Measurements from ENCODE around the gene MCC.

DNA sequence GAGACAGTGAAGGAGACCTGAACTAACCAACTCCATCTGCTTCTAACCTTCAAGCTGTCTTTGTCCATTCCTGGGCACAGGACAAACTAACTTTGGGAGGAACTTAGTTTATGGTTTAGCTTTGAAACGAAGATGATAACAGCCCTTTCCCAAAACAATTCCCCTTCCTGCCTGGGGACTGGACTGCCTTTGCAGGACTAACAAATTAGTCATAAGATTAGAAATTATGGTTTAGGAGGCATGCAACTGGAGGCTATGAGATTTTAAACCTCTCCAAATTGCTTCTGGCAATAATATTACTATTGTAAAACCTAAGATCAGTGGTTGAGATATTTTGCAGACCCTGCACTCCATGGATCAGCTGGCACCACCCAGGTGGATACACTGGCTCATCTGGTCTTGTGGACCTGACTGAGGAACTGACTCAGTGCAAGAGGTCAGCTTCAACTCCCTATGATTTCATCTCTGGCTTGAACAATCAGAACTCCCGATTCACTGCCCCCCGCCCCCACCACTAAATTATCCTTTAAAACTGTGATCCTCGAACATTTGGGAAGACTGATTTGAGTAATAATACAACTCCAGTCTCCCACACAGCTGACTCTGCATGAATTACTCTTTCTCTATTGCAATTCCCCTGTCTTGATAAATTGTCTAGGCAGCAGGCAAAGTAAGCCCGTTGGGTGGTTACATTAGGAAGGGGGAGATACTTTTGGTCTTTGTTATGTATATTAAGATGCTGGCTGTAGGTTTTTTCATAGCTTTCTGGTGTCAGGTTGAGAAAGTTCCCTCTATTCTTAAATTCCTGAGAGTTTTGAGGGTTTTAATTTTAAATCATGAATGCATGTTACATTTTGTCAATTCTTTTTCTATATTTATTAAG, 266.7 kb downstream of the MCC start:
- TF ChIP-seq, protein P1, sequence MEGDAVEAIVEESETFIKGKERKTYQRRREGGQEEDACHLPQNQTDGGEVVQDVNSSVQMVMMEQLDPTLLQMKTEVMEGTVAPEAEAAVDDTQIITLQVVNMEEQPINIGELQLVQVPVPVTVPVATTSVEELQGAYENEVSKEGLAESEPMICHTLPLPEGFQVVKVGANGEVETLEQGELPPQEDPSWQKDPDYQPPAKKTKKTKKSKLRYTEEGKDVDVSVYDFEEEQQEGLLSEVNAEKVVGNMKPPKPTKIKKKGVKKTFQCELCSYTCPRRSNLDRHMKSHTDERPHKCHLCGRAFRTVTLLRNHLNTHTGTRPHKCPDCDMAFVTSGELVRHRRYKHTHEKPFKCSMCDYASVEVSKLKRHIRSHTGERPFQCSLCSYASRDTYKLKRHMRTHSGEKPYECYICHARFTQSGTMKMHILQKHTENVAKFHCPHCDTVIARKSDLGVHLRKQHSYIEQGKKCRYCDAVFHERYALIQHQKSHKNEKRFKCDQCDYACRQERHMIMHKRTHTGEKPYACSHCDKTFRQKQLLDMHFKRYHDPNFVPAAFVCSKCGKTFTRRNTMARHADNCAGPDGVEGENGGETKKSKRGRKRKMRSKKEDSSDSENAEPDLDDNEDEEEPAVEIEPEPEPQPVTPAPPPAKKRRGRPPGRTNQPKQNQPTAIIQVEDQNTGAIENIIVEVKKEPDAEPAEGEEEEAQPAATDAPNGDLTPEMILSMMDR (IDR thresholded peaks at IDR 0.05; ENCODE audit: poor library complexity), result no peak
- TF ChIP-seq EZH2 (IDR thresholded peaks at IDR 0.05; ENCODE audit: borderline replicate concordance), result no peak

Data from hepatocyte (in vitro differentiated cells).